HUDEP-2 (cell line): ENCODE data around the gene ATXN7L1.
A peak's percentile ranks its signal among the peaks of the same experiment; 100 is the strongest.

Experiments
- DNase-seq, 76 experiments: peaks; one replicate each; lab custom pipeline; 2025; ENCODE audit not compliant: unreplicated experiment in 76 of 76; lab: John Stamatoyannopoulos, UW

ATXN7L1 gene, protein sequence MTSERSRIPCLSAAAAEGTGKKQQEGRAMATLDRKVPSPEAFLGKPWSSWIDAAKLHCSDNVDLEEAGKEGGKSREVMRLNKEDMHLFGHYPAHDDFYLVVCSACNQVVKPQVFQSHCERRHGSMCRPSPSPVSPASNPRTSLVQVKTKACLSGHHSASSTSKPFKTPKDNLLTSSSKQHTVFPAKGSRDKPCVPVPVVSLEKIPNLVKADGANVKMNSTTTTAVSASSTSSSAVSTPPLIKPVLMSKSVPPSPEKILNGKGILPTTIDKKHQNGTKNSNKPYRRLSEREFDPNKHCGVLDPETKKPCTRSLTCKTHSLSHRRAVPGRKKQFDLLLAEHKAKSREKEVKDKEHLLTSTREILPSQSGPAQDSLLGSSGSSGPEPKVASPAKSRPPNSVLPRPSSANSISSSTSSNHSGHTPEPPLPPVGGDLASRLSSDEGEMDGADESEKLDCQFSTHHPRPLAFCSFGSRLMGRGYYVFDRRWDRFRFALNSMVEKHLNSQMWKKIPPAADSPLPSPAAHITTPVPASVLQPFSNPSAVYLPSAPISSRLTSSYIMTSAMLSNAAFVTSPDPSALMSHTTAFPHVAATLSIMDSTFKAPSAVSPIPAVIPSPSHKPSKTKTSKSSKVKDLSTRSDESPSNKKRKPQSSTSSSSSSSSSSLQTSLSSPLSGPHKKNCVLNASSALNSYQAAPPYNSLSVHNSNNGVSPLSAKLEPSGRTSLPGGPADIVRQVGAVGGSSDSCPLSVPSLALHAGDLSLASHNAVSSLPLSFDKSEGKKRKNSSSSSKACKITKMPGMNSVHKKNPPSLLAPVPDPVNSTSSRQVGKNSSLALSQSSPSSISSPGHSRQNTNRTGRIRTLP

DNA sequence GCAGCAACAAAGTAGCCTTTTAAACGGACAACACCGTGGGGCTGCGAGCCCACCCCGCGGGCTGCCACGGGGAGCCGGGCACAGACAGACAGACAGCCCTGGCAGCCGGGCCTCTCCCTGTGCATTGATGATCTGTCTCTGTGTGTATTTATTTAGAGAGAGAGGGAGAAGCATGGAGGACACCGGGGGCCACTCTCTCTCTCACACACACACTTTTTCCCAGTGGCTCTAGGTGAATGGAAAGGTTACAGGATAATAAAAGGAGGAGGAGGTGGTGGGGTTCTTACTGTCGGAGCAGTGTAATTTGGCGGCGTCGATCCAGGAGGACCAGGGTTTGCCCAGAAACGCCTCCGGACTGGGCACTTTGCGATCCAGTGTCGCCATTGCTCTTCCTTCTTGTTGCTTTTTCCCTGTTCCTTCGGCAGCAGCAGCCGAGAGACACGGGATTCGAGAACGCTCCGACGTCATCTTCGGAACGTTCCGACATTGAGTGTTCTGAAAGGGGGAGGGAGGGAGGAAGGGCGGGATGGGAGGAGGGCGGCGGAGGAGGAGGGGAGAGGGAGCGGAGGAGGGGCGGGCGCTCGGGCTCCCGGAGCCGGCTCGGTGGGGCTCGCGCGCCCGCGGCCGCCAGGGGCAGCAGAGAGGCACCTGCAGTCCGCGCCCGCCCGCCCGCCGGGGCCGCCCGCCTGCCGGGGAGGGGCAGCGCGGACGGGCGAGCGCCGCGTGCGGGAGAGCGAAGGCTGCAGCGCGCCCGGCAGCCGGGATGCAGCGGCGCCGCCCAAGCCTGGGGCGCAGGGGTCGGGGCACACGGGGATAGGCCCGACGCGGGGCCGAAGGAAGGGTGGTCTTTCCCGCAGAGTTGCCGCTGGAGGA is at the start of gene ATXN7L1:
TSS of gene ATXN7L1 (minus strand) at position 509 of the 873 bp plus-strand sequence. CDS start at position 468, 41 bp downstream.
- DNase-seq = peak in 75 of 76 experiments; percentile 11 to 94 (median 86)

DNA sequence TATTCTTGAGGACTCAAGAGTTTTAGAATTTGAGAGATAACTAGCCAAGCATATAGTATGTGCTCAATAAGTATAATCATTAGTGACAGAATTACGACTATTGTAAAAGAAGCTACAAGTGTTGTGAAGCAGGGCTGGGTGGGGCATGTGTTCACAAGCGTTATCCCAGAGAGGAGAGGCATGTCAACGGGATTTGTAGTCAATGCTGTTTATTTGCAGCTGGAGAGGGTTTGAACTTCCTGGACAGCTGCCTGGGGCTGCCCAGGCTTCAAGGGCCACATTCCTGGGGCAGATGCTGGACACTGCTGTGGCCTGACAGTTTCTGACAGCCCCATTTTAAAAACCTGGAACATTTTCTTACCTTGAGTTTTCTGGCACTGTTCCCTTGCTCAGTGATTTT is 49.7 kb upstream of the ATXN7L1 start:
- DNase-seq = no peak

DNA sequence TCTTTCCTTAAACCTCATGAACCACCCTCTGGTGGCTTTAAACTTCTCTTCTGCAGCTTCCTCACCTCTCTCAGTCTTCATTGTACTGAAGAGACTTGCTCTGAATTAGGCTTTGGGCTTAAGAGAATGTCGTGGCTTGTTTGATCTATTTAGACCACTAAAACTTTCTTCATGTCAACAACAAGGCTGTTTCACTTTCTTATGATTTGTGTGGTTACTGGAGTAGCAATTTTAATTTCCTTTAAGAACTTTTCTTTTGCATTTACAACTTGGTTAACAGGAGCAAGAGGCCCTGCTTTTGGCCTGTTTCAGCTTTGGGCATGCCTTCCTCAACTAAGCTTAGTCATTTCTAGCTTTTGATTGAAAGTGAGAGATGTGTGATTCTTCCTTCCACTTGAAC is 48.5 kb upstream of the ATXN7L1 start:
- no peak for DNase-seq

DNA sequence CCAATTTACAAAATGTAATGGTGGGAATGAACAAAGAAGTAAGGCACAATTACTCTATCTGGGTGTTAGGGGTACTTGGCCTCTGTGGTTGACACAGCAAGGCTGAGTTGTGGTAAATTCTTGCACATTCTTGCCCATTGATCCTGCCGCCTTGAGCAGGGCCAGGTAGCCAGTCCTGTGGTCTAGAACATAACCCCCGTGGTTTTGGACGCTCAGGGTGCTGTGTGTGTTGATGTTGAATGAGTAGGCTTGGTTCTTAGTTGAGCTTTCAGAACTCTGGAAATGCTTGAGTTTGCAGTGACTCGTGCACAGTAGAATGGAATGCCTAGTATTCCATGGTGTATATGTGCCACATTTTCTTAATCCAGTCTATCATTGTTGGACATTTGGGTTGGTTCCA is 44.4 kb upstream of the ATXN7L1 start:
- no peak for DNase-seq

DNA sequence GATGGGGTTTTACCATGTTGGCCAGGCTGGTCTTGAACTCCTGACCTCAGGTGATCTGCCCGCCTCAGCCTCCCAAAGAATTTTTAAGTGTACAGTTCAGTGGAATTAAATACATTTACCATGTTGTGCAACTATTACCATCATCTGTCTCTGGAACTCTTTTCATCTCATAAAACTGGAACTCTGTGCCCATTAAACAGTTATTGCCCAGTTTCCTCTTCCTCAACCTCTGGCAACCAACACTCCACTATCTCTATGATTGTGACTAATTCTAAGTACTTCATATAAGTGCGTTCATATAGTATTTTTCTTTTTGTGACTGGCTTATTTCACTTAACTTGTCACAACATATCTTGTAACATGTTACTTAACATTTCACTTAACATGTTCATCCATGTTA is 41.3 kb upstream of the ATXN7L1 start:
- DNase-seq = no peak

DNA sequence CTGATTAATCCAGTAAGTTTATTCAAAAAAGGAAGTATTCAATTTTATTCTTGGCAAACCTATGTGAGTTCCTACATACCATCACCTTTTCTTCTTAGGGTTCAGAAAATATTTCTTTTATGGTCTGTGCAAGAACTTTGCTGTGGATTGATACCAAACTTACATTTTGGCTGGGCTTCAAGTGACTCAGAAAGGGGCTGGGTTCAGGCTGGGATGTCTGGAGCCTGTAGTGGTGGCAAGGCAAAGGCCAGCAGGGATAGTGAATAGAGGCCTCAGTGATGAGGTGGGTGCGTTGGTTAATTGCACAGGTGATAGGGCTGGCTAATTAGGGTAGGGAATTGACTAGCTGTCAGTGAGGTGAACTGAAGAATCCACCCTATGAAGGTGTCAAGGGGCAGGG is 40.2 kb upstream of the ATXN7L1 start:
- DNase-seq = no peak

DNA sequence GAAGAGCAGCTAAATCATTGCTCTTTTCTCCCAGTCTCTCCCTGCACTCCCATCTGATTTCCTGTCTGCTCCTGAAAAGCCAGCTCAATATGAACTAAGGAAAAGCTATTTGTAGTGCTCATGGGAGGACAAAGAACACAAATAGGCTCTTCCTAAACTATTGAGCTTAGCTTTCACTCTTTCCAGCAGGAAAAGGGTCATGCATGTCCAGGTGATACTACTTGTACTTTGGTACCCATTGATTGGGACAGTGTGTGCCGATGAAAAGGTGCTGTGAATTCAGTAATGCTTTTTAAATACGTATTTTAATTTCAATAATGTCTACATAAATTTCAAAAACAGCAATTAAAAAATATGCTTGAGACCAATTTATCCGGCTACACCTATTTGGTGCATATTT is 37.5 kb upstream of the ATXN7L1 start:
- DNase-seq = no peak

DNA sequence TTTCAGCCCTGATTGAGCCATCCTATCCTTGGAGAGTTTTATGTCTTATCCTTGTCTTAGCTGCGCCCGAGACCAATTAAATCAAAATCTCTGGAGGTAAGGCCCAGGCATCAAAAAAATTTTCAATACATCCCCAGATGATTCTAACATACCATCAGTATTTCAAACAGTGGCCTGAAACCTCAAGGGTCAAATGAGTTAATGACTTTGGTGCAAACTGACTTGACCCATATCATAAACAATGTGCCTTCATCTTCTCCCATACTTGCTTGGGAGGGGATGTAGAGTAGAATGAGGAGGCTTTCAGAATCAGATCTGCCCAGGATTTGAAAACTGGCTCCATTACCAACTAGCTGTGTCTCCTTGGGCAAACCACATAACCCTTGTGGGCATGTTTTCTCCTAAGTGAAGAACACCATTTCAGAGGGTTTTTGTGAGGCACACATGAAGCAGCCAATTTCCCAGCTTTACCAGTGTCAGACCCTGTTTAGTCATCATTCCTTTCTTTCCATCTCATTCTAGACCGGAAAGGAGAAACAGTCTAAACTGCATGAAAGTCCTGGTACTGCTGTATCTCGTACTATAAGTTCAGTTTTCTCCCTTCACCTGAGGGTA is 35.7 kb upstream of the ATXN7L1 start:
- no peak for DNase-seq

DNA sequence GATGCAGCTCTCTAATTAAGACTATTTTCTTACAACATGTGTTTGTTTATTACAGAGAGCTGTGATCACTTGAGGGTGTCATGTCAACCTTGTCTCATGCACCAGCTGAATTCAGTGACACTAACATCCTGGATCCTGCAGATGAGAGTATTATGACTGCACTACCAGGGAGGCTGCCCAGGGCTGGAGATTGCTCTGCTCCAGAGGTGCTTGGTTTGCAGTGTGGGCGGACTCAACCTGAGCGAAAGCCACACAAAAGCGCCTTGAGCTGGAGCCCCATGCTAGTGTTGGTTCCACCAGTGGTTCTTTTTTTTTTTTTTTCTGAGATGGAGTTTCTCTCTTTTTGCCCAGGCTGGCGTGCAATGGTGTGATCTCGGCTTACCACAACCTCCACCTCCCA is 33.8 kb upstream of the ATXN7L1 start:
- DNase-seq = no peak

DNA sequence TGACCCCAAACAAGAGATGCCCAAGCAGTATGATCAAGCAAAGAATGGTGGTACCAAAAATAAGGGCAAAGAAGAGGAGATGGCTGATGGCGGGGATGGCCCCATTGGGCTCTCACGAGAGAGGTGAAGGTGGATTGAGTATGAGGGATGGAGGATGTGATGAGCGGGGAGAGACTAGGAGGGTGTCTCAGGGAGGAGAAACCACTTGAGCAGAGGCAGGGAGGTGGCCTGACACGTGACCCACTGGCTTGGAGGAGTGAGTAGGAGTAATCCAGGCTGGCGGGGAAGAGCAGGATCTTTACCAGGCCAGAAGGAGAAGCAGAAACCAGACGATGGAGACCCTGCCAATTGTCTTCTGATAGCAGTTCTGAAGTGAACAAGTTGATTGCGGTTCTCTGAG is 33.3 kb upstream of the ATXN7L1 start:
- no peak for DNase-seq

DNA sequence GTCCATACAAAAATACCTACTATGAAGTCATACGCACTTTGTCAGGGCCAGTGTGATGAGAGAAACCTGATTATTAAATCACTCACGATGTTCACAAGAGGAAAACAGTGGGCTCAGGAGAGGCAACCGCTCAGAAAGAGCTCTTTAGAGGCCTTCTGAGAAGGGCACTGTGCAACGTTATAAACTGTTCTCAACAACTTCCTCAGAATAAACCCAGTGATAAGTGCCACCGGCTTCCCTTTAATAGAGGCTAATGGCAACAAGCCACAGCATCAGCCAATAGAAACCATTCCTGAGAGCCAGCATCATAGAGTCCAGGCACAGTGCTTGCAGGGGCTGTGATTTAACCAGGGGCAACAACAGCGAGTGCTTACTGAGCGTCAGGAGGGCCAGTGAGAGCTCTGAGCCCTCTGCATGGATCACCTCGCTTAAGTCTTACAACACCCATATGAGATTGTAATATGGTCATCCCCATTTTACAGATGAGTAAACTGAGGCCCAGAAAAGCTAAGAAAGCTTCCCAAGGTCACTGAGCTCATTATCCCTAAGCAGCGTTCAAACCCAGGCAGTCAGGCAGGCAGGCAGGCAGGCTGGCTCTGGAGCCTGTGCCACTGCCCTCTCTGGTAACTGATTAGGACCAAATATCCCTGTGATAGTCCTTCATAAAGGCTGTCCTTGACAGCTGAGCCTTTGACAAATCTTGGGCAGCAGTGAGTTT is 30.9 kb upstream of the ATXN7L1 start:
- no peak for DNase-seq

DNA sequence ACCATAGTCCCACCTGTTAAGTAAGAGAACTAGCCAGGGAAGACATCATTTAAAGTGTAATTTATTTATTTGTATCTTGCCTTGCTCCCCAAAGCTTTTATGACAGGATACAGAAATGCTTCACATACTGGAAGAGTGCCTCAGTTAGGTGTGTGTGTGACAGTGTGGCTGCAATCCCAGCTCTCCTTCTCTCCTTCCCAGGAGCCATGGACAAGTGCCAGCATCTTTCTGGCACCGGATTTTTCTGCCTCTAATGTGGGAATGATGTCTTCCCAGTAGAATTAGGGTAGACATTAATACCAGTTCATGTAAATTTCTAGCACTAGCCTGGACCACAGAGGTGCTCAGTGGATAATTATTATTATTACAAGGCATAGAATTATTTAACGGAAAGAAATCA is 30.3 kb upstream of the ATXN7L1 start:
- DNase-seq = no peak

DNA sequence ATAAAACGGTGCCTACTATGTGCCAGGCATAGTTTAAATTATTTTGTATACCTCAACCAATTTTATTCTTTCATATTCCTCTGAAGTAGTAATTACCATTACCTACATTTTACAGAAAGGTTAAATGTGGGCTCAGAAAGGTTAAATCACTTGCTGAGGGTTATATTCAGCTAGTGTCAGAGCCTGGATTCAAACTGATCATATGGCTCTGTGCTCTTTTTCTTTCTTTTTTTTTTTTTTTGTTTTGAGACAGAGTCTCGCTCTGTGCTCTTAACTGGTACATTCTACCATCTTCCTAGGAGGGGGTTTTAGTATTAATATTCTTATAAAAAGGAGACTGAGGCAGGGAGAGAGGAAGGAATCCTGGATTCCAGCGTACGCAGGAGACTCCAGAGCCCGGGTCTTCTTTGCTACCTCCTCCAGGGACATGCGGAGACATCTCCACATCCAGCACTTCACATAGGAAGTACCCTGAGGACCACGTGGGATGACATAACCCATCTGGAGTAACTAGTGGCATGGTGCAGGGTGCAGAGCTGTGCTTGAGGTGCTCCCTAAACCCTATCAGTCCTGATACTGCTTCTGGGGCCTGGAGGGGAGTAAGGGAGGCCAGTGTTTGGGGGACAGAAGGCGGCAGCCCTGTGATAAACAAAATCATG is 29.6 kb upstream of the ATXN7L1 start:
- DNase-seq = no peak

DNA sequence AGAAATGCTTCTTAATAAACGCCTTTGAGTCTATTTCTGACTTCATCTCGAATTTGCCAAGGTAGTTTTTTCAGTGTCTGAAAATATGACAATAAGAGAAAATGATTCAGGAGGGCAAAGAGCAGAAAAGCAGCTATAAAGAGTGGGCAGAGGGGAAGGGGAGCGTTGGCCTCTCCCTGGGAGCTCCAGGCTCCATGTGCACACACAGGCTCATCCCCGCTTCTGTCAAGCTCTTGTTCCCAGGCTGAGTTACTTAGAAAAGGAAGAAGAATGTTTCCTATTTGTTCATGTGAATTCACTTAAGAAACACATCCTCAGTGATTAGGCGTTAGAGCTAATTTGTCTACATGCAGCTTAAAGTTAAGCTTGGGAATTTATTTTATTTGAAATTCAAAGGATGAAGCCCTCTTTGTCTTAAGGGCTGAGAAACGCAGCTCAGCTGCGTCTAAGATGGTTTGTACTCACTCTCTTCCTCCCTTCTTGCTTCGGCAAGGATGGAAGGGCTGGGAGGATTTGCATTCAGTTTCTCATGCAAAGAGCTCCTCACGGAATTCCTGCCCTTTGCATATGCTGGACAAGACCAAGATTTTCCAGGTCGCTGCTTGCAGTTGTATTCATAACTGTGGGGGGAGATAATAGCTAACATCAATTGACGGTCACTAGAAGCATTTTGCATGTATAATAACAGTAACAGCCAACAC is 29.0 kb upstream of the ATXN7L1 start:
- no peak for DNase-seq

DNA sequence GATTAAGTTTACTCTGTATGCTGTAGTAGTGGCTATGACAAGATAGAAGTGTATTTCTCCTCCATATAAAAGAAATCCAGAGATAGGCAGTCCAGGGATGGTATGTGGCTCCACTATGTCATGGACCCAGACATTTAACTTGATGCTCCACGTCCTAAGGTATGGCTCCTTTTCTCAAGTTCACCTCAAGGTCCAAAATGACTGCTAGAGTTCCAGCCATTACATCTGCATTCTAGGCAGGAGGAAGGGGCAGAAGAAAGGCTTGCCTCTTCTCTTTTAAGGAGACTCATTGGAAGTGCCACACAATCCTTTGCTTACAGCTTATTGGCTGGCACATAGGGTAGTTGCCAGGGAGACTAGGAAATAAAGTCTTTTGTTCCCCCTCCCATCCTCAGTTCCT is 27.7 kb upstream of the ATXN7L1 start:
- DNase-seq = no peak

DNA sequence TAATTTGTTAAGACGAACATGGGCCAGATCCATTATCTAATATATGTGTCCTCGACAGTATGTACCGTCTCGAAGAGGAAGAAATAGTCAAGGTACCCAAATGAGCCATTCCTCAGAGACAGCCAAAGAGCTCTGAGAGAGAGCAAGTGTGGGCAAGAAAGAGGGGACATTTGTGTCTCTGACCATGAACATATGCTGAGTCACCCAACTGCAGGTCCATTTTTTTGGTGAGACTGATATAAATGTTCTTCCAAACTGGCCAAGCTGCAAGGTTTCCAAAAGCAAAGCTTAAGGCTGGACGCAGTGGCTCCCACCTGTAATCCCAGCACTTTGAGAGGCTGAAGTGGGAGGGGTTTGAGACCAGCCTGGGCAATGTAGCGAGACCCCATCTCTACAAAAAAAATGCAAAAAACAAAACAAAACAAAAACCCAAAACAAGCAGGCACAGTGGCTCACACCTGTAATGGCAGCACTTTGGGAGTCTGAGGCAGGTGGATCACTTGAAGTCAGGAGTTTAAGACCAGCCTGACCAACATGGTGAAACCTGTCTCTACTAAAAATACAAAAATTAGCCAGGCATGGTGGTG is 26.0 kb upstream of the ATXN7L1 start:
- DNase-seq = no peak

DNA sequence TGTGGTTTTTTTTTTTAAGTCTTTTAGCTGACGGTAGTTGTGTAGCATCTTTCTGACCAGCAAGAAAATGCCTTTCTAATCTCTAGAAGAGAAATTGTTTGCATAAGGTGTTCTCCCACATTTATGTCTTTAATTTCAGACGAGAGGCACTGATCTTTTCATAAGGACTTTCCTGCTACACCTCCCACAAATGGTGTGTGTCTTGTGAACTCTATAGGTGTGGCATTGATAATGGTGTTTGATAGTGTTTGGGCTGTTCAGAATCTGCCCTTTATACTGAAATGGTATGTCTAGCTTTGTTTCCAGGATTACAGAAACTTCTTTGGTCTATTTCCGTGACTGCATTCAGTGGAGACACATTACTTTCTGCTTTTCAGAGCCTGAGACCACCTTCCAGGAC is 21.6 kb upstream of the ATXN7L1 start:
- no peak for DNase-seq

DNA sequence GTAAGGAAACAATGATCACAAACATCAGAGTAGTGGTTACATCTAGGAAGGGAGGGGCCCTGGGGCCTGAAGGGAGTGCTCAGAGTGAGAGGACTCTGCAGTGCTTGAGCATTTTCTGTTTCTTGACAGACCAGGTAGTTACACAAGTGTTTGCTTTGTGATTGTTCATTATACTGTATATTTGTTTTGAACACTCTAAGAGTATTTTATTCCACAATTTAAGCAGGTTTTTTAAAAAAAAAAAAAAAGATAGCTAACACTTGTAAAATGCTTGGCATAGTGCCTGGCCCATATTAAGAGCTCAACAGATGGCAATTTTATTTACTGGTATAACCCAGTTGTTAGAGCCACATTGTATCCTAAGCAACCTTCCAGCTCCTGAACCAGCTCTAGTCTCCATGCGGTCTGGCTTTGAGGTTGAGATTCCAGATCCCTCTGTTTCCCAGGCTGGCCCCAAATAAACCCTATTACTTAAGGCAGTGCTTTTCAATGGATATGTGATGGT is 20.1 kb upstream of the ATXN7L1 start:
- no peak for DNase-seq
